K562 (cell line): ENCODE results near the gene RNF6. TPM values are rescaled to one million over a fixed set of nuclear protein-coding genes. Genes with fewer than 3 reads are reported as not detected.

ENCODE experiments used
- ASH1L ChIP-seq: fragments of 450-650 bp; IDR thresholded peaks from 2 replicates; pipeline ENCODE4 v1.6.1; 2018; ENCODE audit warnings: borderline replicate concordance, mild to moderate bottlenecking, low read depth; ENCODE audit not compliant: partially characterized antibody
- CHCHD3 ChIP-seq: fragments of 250-450 bp; sonication (Bioruptor Pico); IDR thresholded peaks from 2 replicates; pipeline ENCODE4 v2.1.2; 2022; ENCODE audit warnings: mild to moderate bottlenecking
- NFATC3 ChIP-seq: fragments of 450-650 bp; IDR thresholded peaks from 2 replicates; pipeline ENCODE4 v1.6.1; 2017; ENCODE audit warnings: mild to moderate bottlenecking
- NFIX ChIP-seq: fragments of 250-450 bp; sonication (Bioruptor Pico); IDR thresholded peaks from 2 replicates; pipeline ENCODE4 v1.4.0; 2020; ENCODE audit warnings: low read depth, mild to moderate bottlenecking, moderate library complexity
- SPI1 ChIP-seq: IDR thresholded peaks from 2 replicates; pipeline ENCODE4 v1.6.1; 2011; ENCODE audit warnings: low read depth, low read length, control low read depth, borderline replicate concordance
- ZNF316 ChIP-seq: fragments of 450-650 bp; IDR thresholded peaks from 2 replicates; pipeline ENCODE4 v1.6.1; 2016
- ZNF41 ChIP-seq: fragments of 250-450 bp; sonication (Bioruptor Pico); conservative IDR thresholded peaks from 2 replicates; pipeline ENCODE4 v1.4.0; 2020; ENCODE audit warnings: mild to moderate bottlenecking
- polyA plus RNA-seq, 8 experiments: library from polyadenylated mRNA; depleted of rRNA in 4 of 8; stranded (reverse) in 5 of 8; unstranded in 3 of 8; fragments of >200 nt; fragmentation: Nextera tagmentation in 2 of 8; fragmentation: Illumina TruSeq in 1 of 8; extraction: Ambion mirVana in 2 of 8; extraction: Trizol in 1 of 8; gene quantifications; 2 replicates each; pipeline versions ENCODE4 v1.2.1 to v1.2.3, GENCODE V29; 2011 to 2014; ENCODE audit warnings: inconsistent platforms in 1 of 8, missing spikeins in 1 of 8
- total RNA-seq, 7 experiments: library from RNA; depleted of rRNA in 6 of 7; stranded (reverse); fragments of >200 nt in 6 of 7; fragmentation: Illumina TruSeq in 2 of 7; extraction: Trizol in 2 of 7; gene quantifications; 2 replicates each; pipeline versions ENCODE4 v1.2.1 to v1.2.3, GENCODE V29; 2011 to 2021; ENCODE audit warnings: low replicate concordance in 1 of 7
- TF ChIP-seq, protein P1 (sequence below), 2 experiments: fragments of 450-650 bp in 1 of 2; IDR thresholded peaks; 2 replicates each; pipeline ENCODE4 v1.6.1; 2011 to 2017; ENCODE audit warnings: low read depth in 2 of 2, antibody characterized with exemption in 1 of 2, borderline replicate concordance in 1 of 2, low read length in 1 of 2, mild to moderate bottlenecking in 1 of 2, mixed read lengths in 1 of 2; ENCODE audit not compliant: control insufficient read depth in 1 of 2
- TF ChIP-seq, protein P2 (sequence below), 2 experiments: fragments of 450-650 bp; formaldehyde crosslinking in 1 of 2; IDR thresholded peaks; 2 replicates each; pipeline versions ENCODE4 v1.4.0 to v1.6.1; 2014 to 2020; ENCODE audit warnings: mild to moderate bottlenecking in 2 of 2, borderline replicate concordance in 1 of 2, low read depth in 1 of 2

Gene RNF6
- total and polyA plus RNA-seq, 9 of the 15 experiments (the other 6 are each of a cell fraction or from before 2014, with no cell fraction given): 12.0 to 31.4 (median 22.3) TPM

DNA sequence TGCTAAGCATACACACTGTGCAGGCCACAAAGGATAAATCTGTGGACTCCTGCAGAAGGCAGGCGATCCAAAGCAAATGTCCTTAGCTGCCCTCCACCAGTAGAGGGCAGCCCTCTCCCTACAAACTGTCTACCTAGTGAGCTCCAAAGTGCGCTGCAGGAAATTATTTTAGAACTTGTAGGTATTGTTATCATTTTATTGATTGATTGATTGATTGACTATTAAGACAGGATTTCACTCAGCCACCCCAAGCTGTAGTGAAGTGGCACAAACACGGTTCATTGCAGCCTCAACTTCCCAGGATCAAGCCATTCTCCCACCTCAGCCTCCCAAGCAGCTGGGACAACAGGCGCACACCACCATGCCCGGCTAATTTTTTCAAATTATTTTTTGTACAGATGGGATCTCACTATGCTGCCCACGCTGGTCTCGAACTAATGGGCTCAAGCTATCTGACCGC, 37.3 kb downstream of the RNF6 start (continued):
- TF ChIP-seq, protein P1, sequence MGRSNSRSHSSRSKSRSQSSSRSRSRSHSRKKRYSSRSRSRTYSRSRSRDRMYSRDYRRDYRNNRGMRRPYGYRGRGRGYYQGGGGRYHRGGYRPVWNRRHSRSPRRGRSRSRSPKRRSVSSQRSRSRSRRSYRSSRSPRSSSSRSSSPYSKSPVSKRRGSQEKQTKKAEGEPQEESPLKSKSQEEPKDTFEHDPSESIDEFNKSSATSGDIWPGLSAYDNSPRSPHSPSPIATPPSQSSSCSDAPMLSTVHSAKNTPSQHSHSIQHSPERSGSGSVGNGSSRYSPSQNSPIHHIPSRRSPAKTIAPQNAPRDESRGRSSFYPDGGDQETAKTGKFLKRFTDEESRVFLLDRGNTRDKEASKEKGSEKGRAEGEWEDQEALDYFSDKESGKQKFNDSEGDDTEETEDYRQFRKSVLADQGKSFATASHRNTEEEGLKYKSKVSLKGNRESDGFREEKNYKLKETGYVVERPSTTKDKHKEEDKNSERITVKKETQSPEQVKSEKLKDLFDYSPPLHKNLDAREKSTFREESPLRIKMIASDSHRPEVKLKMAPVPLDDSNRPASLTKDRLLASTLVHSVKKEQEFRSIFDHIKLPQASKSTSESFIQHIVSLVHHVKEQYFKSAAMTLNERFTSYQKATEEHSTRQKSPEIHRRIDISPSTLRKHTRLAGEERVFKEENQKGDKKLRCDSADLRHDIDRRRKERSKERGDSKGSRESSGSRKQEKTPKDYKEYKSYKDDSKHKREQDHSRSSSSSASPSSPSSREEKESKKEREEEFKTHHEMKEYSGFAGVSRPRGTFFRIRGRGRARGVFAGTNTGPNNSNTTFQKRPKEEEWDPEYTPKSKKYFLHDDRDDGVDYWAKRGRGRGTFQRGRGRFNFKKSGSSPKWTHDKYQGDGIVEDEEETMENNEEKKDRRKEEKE (IDR thresholded peaks at IDR 0.05; ENCODE audit: borderline replicate concordance in 1 of 2, control insufficient read depth in 1 of 2, low read depth in 2 of 2, low read length in 1 of 2): no peak
- TF ChIP-seq ZNF41 (CRISPR knock-in tag) (no peak), SPI1 (no peak), ZNF316 (no peak), CHCHD3 (no peak), ASH1L (no peak), NFATC3 (no peak), NFIX (CRISPR knock-in tag) (no peak)
- TF ChIP-seq, protein P2, sequence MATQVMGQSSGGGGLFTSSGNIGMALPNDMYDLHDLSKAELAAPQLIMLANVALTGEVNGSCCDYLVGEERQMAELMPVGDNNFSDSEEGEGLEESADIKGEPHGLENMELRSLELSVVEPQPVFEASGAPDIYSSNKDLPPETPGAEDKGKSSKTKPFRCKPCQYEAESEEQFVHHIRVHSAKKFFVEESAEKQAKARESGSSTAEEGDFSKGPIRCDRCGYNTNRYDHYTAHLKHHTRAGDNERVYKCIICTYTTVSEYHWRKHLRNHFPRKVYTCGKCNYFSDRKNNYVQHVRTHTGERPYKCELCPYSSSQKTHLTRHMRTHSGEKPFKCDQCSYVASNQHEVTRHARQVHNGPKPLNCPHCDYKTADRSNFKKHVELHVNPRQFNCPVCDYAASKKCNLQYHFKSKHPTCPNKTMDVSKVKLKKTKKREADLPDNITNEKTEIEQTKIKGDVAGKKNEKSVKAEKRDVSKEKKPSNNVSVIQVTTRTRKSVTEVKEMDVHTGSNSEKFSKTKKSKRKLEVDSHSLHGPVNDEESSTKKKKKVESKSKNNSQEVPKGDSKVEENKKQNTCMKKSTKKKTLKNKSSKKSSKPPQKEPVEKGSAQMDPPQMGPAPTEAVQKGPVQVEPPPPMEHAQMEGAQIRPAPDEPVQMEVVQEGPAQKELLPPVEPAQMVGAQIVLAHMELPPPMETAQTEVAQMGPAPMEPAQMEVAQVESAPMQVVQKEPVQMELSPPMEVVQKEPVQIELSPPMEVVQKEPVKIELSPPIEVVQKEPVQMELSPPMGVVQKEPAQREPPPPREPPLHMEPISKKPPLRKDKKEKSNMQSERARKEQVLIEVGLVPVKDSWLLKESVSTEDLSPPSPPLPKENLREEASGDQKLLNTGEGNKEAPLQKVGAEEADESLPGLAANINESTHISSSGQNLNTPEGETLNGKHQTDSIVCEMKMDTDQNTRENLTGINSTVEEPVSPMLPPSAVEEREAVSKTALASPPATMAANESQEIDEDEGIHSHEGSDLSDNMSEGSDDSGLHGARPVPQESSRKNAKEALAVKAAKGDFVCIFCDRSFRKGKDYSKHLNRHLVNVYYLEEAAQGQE (IDR thresholded peaks at IDR 0.05; ENCODE audit: borderline replicate concordance): peak; percentile 68
- TF ChIP-seq, protein P2 (CRISPR knock-in tag; IDR thresholded peaks at IDR 0.05; ENCODE audit: low read depth): no peak
